Panc1 (cell line): ENCODE measurements around the gene ONECUT2. TPM values are rescaled to one million over a fixed set of nuclear protein-coding genes. Genes with fewer than 3 reads are reported as not detected.

Source experiments
- ATAC-seq: fragments of 200-7000 bp; cut with Tn5 transposase; 2 replicates; pipeline ENCODE4 v1.9.1; 2020; ENCODE audit warnings: mild to moderate bottlenecking, moderate library complexity
- BruUV-seq: library from RNA; stranded (reverse); fragments of 400-500 nt; replicated peaks from 2 replicates; lab custom pipeline; 2021; lab: Mats Ljungman, UMichigan
- CTCF ChIA-PET: fragments of 300-600 bp; sonication (Branson Sonifier 250); formaldehyde crosslinking; loops from one replicate; lab custom pipeline; 2022; ENCODE audit warnings: antibody characterized with exemption; lab: Charles Lee
- POLR2A ChIA-PET: fragments of 300-600 bp; sonication (Branson Sonifier 250); formaldehyde crosslinking; loops from one replicate; lab custom pipeline; 2022; ENCODE audit warnings: antibody characterized with exemption; lab: Charles Lee
- DNase-seq: peaks from one replicate; pipeline ENCODE4 v3.0.0-alpha.2; 2010; ENCODE audit warnings: low read depth, low spot score
- H3K27ac ChIP-seq: 2 replicates; pipeline ENCODE4 v1.5.1; 2011; ENCODE audit warnings: mild to moderate bottlenecking, low read length, inconsistent platforms
- H3K27me3 ChIP-seq: fragments of 200-500 bp; sonication (Bioruptor generic); 2 replicates; pipeline ENCODE4 v1.6.0; 2014; ENCODE audit warnings: low read length, inconsistent platforms; ENCODE audit not compliant: control insufficient read depth, insufficient read depth
- H3K36me3 ChIP-seq: fragments of 200-500 bp; sonication (Bioruptor generic); 2 replicates; pipeline ENCODE4 v1.5.1; 2014; ENCODE audit warnings: inconsistent platforms, mild to moderate bottlenecking, low read length, moderate library complexity; ENCODE audit not compliant: control insufficient read depth, insufficient read depth
- H3K4me1 ChIP-seq: 2 replicates; pipeline ENCODE4 v1.5.1; 2011; ENCODE audit warnings: inconsistent platforms, mild to moderate bottlenecking, low read length, moderate library complexity; ENCODE audit not compliant: control insufficient read depth, insufficient read depth
- H3K4me3 ChIP-seq, 2 experiments: 2 replicates each; pipeline ENCODE4 v1.5.1; 2011 to 2012; ENCODE audit warnings: low read depth in 2 of 2, low read length in 2 of 2, mild to moderate bottlenecking in 2 of 2, inconsistent platforms in 1 of 2, moderate library complexity in 1 of 2
- H3K9me3 ChIP-seq: fragments of 200-500 bp; sonication (Bioruptor generic); 2 replicates; pipeline ENCODE4 v1.5.1; 2014; ENCODE audit warnings: low read depth, mild to moderate bottlenecking, inconsistent platforms, low read length, moderate library complexity; ENCODE audit not compliant: control insufficient read depth, insufficient read depth
- CTCF ChIP-seq: fragments of 450-650 bp; IDR thresholded peaks from 2 replicates; pipeline ENCODE4 v1.5.1; 2017; ENCODE audit warnings: mild to moderate bottlenecking
- POLR2AphosphoS5 ChIP-seq: IDR thresholded peaks from 2 replicates; pipeline ENCODE4 v1.6.1; 2012; ENCODE audit warnings: mild to moderate bottlenecking, low read depth, low read length, moderate library complexity
- SIN3A ChIP-seq: IDR thresholded peaks from 2 replicates; pipeline ENCODE4 v1.6.1; 2012; ENCODE audit warnings: low read depth, mild to moderate bottlenecking, low read length, moderate library complexity, borderline replicate concordance; ENCODE audit not compliant: insufficient read depth
- TCF7L2 ChIP-seq: IDR thresholded peaks from 2 replicates; pipeline ENCODE4 v1.6.1; 2011; ENCODE audit warnings: mild to moderate bottlenecking, low read depth, low read length, inconsistent platforms
- in situ Hi-C: cut with HindIII; loops from 2 replicates; pipeline ENCODE4 v1.10.0; 2016; ENCODE audit warnings: low sequenced_read_pairs, low pct_unique_long_range_greater_than_20kb
- intact Hi-C: fragments of 100-400 bp; cut with micrococcal nuclease; formaldehyde crosslinking; loops from one replicate; pipeline ENCODE4 v1.10.0; 2022; ENCODE audit not compliant: unreplicated experiment
- total RNA-seq: library from RNA; stranded (reverse); gene quantifications from one replicate; pipeline ENCODE4 v1.2.1, GENCODE V29; 2021; ENCODE audit not compliant: unreplicated experiment
- TF ChIP-seq, protein P1 (sequence below), 2 experiments: IDR thresholded peaks; 2 replicates each; pipeline ENCODE4 v1.6.1; 2011 to 2012; ENCODE audit warnings: low read depth in 2 of 2, control low read depth in 1 of 2, low read length in 1 of 2, mild to moderate bottlenecking in 1 of 2, moderate library complexity in 1 of 2; ENCODE audit not compliant: insufficient read depth in 1 of 2

ONECUT2 gene
- total RNA-seq, 1 experiment from 2014 or later = 0.59 TPM

DNA sequence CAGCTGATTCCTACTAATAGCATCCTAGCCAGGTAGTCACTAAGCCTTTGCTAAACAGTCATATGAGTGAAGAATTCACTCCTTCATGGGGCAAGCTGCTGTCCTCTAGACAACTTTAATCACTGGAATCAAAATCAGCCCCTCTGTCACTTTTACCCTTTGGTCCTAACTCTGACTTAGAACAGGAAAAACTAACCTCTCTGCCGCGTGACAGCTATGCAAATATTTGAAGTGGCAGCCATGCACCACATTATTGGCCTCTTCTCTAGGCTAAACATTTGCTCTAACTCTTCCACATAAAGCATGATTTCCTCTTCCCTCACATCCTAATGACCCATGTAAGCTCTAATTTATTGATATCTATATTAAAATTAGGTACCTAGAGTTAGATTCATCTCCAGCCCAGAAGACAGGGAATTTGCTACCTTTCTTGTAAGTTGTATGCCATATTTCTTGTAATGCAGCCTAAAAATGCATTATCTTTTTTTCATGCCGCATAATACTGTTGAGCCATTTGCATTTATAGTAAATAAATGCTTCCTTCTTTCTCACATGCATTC lies 12.8 kb upstream of the ONECUT2 start:
- peaks cover 2% of the 10 kb centered on the region; the same call in 1 of the 2 replicates for H3K27me3 ChIP-seq
- in situ Hi-C loops (no loop called here), intact Hi-C loops (no loop called here)
- H3K4me3 ChIP-seq = no peak overlapping the region
- H3K4me1 ChIP-seq = no peaks in the 10 kb centered on the region
- no peaks in the 10 kb centered on the region for H3K36me3 ChIP-seq
- POLR2A ChIA-PET = no interaction called here
- no peaks in the 10 kb centered on the region for H3K9me3 ChIP-seq
- CTCF ChIA-PET = no interaction called here
- TF ChIP-seq SIN3A (no peak), POLR2AphosphoS5 (no peak), CTCF (no peak), TCF7L2 (no peak)
- TF ChIP-seq, protein P1, sequence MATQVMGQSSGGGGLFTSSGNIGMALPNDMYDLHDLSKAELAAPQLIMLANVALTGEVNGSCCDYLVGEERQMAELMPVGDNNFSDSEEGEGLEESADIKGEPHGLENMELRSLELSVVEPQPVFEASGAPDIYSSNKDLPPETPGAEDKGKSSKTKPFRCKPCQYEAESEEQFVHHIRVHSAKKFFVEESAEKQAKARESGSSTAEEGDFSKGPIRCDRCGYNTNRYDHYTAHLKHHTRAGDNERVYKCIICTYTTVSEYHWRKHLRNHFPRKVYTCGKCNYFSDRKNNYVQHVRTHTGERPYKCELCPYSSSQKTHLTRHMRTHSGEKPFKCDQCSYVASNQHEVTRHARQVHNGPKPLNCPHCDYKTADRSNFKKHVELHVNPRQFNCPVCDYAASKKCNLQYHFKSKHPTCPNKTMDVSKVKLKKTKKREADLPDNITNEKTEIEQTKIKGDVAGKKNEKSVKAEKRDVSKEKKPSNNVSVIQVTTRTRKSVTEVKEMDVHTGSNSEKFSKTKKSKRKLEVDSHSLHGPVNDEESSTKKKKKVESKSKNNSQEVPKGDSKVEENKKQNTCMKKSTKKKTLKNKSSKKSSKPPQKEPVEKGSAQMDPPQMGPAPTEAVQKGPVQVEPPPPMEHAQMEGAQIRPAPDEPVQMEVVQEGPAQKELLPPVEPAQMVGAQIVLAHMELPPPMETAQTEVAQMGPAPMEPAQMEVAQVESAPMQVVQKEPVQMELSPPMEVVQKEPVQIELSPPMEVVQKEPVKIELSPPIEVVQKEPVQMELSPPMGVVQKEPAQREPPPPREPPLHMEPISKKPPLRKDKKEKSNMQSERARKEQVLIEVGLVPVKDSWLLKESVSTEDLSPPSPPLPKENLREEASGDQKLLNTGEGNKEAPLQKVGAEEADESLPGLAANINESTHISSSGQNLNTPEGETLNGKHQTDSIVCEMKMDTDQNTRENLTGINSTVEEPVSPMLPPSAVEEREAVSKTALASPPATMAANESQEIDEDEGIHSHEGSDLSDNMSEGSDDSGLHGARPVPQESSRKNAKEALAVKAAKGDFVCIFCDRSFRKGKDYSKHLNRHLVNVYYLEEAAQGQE (IDR thresholded peaks at IDR 0.05; ENCODE audit: insufficient read depth in 1 of 2, low read depth in 2 of 2, low read length in 1 of 2) = no peak
- no TSS peak for BruUV-seq
- H3K27ac ChIP-seq = no peak overlapping the region
- DNase-seq (no peak), ATAC-seq (no peak)

DNA sequence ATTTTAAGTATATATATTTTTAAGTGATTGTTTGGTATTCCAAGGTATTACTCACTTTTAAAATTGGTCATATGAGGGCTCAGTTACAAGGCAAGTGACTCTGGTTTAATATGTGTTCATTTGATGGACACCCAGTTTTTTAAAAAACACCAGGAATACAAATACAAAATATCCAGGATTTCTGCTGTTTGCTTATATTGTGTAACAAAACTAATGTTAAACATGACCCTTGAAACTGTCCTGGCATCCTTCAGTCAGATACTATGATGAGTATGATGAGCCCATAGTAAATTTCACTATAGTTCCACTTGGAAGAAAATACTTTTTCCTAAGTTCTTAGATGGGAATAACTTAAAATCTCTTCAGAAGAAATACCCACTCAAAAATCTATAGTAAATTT lies 11.4 kb upstream of the ONECUT2 start:
- Histone ChIP-seq H3K27me3 (peaks cover 2% of the 10 kb centered on the region; the same call in 1 of the 2 replicates), H3K36me3 (no peaks in the 10 kb centered on the region), H3K4me1 (no peaks in the 10 kb centered on the region), H3K27ac (no peak overlapping the region), H3K9me3 (no peaks in the 10 kb centered on the region), H3K4me3 (no peak overlapping the region)
- TF ChIP-seq, protein P1 (IDR thresholded peaks at IDR 0.05; ENCODE audit: insufficient read depth in 1 of 2, low read depth in 2 of 2, low read length in 1 of 2) = no peak
- TF ChIP-seq TCF7L2 = no peak
- no peak for TF ChIP-seq POLR2AphosphoS5
- TF ChIP-seq CTCF = no peak
- TF ChIP-seq SIN3A = no peak
- CTCF ChIA-PET = no interaction called here
- DNase-seq (no peak), ATAC-seq (no peak)
- POLR2A ChIA-PET = no interaction called here
- no TSS peak for BruUV-seq
- intact Hi-C loops = no loop called here
- in situ Hi-C loops = no loop called here
